ENCODE data around the gene XIRP2.
"Not testable (repeated sequence)": the region's sequence is repeated elsewhere in the genome, so short reads cannot be mapped to it uniquely, and the experiment has no call there.

XIRP2 gene

GRCh38 chr2:166932032-166932431 lies 43.8 kb downstream of the XIRP2 start:
- no peak for DNase-seq (ENCODE audit: low spot score)

GRCh38 chr2:166934817-166935216 lies 46.5 kb downstream of the XIRP2 start:
- DNase-seq (ENCODE audit: low spot score): no peak

- DNase-seq (ENCODE audit: low spot score): no peak
These were observed 54.1 kb downstream of the XIRP2 start for GRCh38 chr2:166942377-166942776.

GRCh38 chr2:166944909-166945308 lies 56.6 kb downstream of the XIRP2 start:
- DNase-seq (ENCODE audit: low spot score): no peak

GRCh38 chr2:166957686-166958085 lies 69.4 kb downstream of the XIRP2 start:
- DNase-seq (ENCODE audit: low spot score): no peak

- DNase-seq (ENCODE audit: low spot score): no peak
These were observed 70.8 kb downstream of the XIRP2 start for GRCh38 chr2:166958986-166959481.

- no peak for DNase-seq (ENCODE audit: low spot score)
These were observed 71.3 kb downstream of the XIRP2 start for GRCh38 chr2:166959556-166959955.

GRCh38 chr2:166960702-166961270 lies 72.5 kb downstream of the XIRP2 start:
- no peak for DNase-seq (ENCODE audit: low spot score)

GRCh38 chr2:166961933-166962332 lies 73.7 kb downstream of the XIRP2 start:
- DNase-seq (ENCODE audit: low spot score): no peak

GRCh38 chr2:166969486-166969885 lies 81.2 kb downstream of the XIRP2 start:
- DNase-seq (ENCODE audit: low spot score): no peak

GRCh38 chr2:166972002-166972401 lies 83.7 kb downstream of the XIRP2 start:
- no peak for DNase-seq (ENCODE audit: low spot score)

GRCh38 chr2:166972418-166972817 lies 84.1 kb downstream of the XIRP2 start:
- no peak for DNase-seq (ENCODE audit: low spot score)

GRCh38 chr2:166984188-166984587 lies 95.9 kb downstream of the XIRP2 start:
- no peak for DNase-seq (ENCODE audit: low spot score)

- DNase-seq (ENCODE audit: low spot score): no peak
These were observed 96.5 kb downstream of the XIRP2 start for GRCh38 chr2:166984797-166985196.

- no peak for DNase-seq (ENCODE audit: low spot score)
These were observed 106.5 kb downstream of the XIRP2 start for GRCh38 chr2:166994588-166995336.

- no peak for DNase-seq (ENCODE audit: low spot score)
These were observed 108.2 kb downstream of the XIRP2 start for GRCh38 chr2:166996465-166996864.

GRCh38 chr2:167001165-167001564 lies 112.9 kb downstream of the XIRP2 start:
- no peak for DNase-seq (ENCODE audit: low spot score)

GRCh38 chr2:167005096-167005495 lies 116.8 kb downstream of the XIRP2 start:
- DNase-seq (ENCODE audit: low spot score): no peak

- no peak for DNase-seq (ENCODE audit: low spot score)
These were observed 124.9 kb downstream of the XIRP2 start for GRCh38 chr2:167013227-167013626.

GRCh38 chr2:167015806-167016205 lies 127.5 kb downstream of the XIRP2 start:
- no peak for DNase-seq (ENCODE audit: low spot score)

GRCh38 chr2:167017021-167017420 lies 128.7 kb downstream of the XIRP2 start:
- no peak for DNase-seq (ENCODE audit: low spot score)

- DNase-seq (ENCODE audit: low spot score): no peak
These were observed 130.3 kb downstream of the XIRP2 start for GRCh38 chr2:167018590-167018989.

GRCh38 chr2:167028503-167028902 lies 140.2 kb downstream of the XIRP2 start:
- no peak for DNase-seq (ENCODE audit: low spot score)

- not testable (repeated sequence) for DNase-seq (ENCODE audit: low spot score)
These were observed 146.7 kb downstream of the XIRP2 start for GRCh38 chr2:167034976-167035375.

Data from CD4-positive, alpha-beta T cell treated with Interleukin-2 at 100 ng/mL for 4 hours (primary cell).